Measurements from ENCODE around the gene RBCK1.
"Not testable (repeated sequence)": the region's sequence is repeated elsewhere in the genome, so short reads cannot be mapped to it uniquely, and the experiment has no call there.

GRCh38 chr20:377578-377977, 30.5 kb upstream of the RBCK1 start:
- TF ChIP-seq CTCF, POLR2A (IDR thresholded peaks at IDR 0.05): not testable (repeated sequence)
